ENCODE measurements around the gene DTNBP1.

DNA sequence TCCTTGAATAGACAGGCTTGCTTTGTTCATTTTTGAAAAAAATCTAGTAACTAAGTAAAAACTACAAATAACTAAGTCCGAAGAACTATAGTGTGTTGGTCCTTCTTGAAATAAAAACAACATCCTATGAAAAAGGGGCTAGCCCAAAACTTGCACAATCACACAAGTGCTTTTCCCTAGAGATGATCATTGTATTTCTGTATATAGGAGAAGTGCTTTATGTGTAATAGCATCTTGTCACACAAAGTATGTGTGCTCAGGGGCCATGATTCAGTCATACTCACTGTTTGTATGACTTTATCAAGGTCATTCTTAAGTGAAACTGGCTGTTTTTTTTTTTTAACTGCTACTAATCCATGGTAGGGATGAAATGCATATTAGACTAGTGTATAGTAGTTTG is 179.8 kb downstream of the DTNBP1 start:
- no peak for TF ChIP-seq POLR2A (IDR thresholded peaks at IDR 0.05; ENCODE audit: low read length)
- no peak for TF ChIP-seq GATA1 (IDR thresholded peaks at IDR 0.05; ENCODE audit: low read depth, low read length)

Data from erythroblast (primary cell).